Measurements from ENCODE around the gene HMCN2.

HMCN2 gene

DNA sequence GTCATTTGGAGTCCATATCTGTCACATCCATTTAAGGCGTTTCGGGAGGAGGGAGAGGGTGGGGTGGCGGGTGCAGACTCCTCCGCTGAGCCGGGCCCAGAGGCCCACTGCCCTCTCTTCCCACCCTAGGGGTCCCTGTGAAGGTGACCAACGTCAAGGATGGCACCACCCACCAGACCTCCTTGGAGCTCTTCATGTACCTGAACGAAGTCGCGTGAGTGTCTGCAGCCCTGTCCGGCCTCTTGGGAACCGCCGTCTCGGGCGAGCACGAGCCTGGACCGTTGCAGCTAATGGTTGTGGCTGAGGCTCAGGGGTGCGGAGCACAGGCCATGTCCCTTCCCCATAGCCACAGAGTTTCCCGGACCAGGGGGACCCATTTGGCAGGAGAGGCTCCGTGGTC is 214.0 kb downstream of the HMCN2 start:
- no peak for DNase-seq (ENCODE audit: low read depth)
- TF ChIP-seq, protein P1, sequence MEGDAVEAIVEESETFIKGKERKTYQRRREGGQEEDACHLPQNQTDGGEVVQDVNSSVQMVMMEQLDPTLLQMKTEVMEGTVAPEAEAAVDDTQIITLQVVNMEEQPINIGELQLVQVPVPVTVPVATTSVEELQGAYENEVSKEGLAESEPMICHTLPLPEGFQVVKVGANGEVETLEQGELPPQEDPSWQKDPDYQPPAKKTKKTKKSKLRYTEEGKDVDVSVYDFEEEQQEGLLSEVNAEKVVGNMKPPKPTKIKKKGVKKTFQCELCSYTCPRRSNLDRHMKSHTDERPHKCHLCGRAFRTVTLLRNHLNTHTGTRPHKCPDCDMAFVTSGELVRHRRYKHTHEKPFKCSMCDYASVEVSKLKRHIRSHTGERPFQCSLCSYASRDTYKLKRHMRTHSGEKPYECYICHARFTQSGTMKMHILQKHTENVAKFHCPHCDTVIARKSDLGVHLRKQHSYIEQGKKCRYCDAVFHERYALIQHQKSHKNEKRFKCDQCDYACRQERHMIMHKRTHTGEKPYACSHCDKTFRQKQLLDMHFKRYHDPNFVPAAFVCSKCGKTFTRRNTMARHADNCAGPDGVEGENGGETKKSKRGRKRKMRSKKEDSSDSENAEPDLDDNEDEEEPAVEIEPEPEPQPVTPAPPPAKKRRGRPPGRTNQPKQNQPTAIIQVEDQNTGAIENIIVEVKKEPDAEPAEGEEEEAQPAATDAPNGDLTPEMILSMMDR (IDR thresholded peaks at IDR 0.05; ENCODE audit: low read length, missing control alignments) = no peak
- H3K4me3 ChIP-seq (replicated peaks; ENCODE audit: low read depth, low read length) = no peak overlapping the region

DNA sequence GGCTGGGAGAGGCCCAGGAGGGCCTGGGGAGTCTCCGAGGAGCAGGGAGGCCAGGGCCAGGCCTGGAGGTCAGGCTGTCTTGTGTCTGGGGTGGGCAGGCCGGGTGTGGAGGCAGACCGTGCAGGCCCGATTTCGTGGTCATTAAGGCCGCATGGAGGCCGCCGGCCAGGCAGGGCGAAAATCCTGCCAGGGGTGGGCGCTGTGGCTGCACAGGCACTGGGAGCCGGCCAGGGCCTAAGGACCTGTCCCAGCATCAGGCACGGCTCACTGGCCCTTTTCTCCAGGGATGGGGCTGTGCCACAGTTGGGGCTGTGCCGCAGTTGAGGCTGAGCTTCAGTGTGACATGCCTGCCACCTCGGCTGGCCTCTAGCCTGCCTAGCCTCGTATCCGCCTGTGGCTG is 215.1 kb downstream of the HMCN2 start:
- H3K4me3 ChIP-seq (replicated peaks; ENCODE audit: low read depth, low read length) = no peak overlapping the region
- no peak for DNase-seq (ENCODE audit: low read depth)
- TF ChIP-seq, protein P1 (IDR thresholded peaks at IDR 0.05; ENCODE audit: low read length, missing control alignments) = no peak

DNA sequence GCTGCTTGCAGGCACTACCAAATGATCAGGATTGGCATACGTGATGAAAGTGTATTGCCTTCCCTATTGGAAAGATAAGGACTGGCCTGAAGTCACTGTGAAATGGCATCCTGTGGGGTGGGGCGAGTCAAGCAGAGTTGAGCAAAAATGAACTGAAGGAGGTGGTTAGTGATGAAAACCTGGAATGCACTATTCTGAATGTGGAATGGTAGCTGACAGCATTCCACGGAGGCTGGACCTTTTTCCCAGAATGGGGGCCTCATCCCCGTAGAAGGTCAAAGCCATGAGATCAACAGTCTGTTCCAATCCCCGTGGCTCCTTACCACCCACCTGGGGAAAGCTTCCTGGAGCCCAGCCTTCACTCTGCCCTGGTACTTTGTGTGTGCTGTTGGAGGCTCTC is 216.9 kb downstream of the HMCN2 start:
- no peak for DNase-seq (ENCODE audit: low read depth)
- TF ChIP-seq, protein P1 (IDR thresholded peaks at IDR 0.05; ENCODE audit: low read length, missing control alignments) = no peak
- H3K4me3 ChIP-seq (replicated peaks; ENCODE audit: low read depth, low read length) = no peak overlapping the region

DNA sequence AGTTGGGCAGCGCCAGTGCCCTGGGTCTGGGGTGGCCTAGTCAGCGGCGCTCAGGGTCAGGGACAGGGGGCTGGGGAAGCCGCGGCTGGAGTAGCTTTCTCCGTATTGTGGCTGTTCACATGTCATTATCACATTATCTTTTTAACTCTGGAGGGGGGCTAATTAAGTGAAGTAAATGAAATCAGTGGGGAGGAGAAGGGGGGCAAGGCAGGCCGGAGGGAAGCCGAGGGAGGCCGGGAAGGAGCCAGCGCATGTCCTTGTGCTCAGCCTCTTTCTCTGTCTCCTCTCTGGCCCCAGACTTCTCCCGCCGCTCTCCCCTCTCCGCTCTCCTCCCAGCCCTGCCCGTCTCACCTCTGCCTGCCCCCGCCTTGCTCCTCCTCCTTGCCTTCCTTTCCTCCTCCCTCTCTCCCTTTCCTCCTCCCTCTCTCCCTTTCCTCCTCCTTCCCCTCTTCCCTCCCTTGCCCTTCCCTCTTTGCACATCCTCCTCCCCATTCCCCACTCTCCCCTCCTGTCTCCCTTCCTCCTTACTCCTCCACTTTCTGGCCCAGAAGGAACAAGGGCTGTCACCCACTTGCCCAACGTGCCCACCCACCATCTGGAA is 217.9 kb downstream of the HMCN2 start:
- H3K4me3 ChIP-seq (replicated peaks; ENCODE audit: low read depth, low read length) = no peak overlapping the region
- no peak for DNase-seq (ENCODE audit: low read depth)
- TF ChIP-seq, protein P1 (IDR thresholded peaks at IDR 0.05; ENCODE audit: low read length, missing control alignments) = no peak

Data from fibroblast of pulmonary artery (primary cell).